Muscle layer of duodenum (tissue), 2 donors: Measurements from ENCODE around the gene TC2N.
"Not testable (repeated sequence)": the region's sequence is repeated elsewhere in the genome, so short reads cannot be mapped to it uniquely, and the experiment has no call there.

Source experiments
- H3K27ac ChIP-seq: one replicate; pipeline ENCODE4 v1.7.0; 2013; ENCODE audit warnings: mild to moderate bottlenecking, low read length
- H3K27me3 ChIP-seq: one replicate; pipeline ENCODE4 v1.7.0; 2013; ENCODE audit warnings: low read depth, mild to moderate bottlenecking, control low read depth, low read length
- H3K36me3 ChIP-seq, 2 donors: one replicate each; pipeline ENCODE4 v1.7.0; 2013; ENCODE audit warnings: low read length in 2 of 2, control low read depth in 1 of 2, mild to moderate bottlenecking in 1 of 2; ENCODE audit not compliant: insufficient read depth in 2 of 2, control insufficient read depth in 1 of 2
- H3K4me1 ChIP-seq, 2 donors: one replicate each; pipeline ENCODE4 v1.7.0; 2013; ENCODE audit warnings: low read length in 2 of 2, mild to moderate bottlenecking in 2 of 2, control low read depth in 1 of 2, moderate library complexity in 1 of 2; ENCODE audit not compliant: insufficient read depth in 2 of 2, control insufficient read depth in 1 of 2
- H3K4me3 ChIP-seq, 2 donors: one replicate each; pipeline ENCODE4 v1.7.0; 2013; ENCODE audit warnings: low read length in 2 of 2, low read depth in 1 of 2, mild to moderate bottlenecking in 1 of 2
- H3K9me3 ChIP-seq, 2 donors: one replicate each; pipeline ENCODE4 v1.7.0; 2013; ENCODE audit warnings: low read length in 2 of 2, control low read depth in 1 of 2, mild to moderate bottlenecking in 1 of 2; ENCODE audit not compliant: control insufficient read depth in 1 of 2
- donor health status: healthy.

Gene TC2N

DNA sequence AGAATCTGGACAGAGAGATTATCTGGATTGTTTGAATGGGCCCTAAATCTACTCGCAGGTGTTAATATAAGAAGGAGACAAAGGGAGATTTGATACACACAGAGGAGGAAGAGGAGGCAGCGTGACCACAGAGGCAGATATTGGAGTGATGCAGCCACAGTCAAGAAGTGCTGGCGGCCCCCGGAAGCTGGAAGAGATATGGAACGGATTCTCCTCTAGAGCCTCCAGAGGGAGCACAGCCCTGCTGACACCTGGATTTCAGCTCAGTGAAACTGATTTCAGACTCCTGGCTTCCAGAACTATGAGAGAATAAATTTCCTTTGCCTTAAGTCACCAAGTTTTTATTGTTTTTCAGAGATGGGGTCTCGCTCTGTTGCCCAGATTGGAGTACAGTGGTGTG lies 9.2 kb upstream of the TC2N start:
- Histone ChIP-seq H3K27me3 (no peaks in the 10 kb centered on the region), H3K9me3 (no peaks in the 10 kb centered on the region), H3K36me3 (peaks cover 9 to 40% of the 10 kb centered on the region in 2 donors), H3K27ac (no peak overlapping the region), H3K4me3 (no peak overlapping the region), H3K4me1 (peaks cover 6% of the 10 kb centered on the region in 2 donors)

DNA sequence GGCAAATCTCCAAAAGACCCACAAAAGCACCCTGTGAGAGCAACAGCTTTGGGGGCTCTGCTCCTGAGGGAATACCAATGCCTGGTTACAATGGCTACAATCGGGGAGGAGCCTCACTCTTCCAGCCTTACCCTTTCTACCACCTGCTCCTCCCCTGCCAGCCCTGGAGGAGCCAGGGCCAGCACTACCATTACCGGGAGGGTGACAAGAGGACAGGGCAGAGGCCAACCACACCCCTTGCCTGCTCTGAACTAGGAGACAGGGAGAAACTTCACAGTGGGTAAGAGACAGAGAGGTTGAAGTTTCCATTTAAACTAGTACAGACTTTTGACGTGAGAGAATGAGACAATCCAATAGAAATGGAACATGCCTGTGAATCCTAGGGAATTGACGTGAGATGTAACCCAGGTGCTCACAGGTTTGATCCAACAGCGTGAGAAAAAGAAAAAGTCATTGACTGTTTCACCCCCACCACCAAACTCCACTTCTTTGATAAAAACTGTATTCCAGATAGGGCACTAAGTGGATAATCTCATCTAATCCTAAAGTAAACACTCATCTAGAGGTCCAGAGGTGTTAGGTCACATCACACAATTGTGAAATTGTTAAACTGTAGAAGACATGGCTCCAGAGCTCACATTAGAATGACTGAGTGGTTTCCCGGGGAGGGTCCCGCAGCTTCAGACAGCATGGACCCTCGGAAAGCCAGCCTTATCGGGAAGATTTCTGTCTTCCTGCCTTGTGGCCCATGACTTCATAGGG lies 8.4 kb upstream of the TC2N start:
- Histone ChIP-seq H3K4me1 (peaks cover 6% of the 10 kb centered on the region in 2 donors), H3K27ac (peak overlapping the region; percentile 25)

DNA sequence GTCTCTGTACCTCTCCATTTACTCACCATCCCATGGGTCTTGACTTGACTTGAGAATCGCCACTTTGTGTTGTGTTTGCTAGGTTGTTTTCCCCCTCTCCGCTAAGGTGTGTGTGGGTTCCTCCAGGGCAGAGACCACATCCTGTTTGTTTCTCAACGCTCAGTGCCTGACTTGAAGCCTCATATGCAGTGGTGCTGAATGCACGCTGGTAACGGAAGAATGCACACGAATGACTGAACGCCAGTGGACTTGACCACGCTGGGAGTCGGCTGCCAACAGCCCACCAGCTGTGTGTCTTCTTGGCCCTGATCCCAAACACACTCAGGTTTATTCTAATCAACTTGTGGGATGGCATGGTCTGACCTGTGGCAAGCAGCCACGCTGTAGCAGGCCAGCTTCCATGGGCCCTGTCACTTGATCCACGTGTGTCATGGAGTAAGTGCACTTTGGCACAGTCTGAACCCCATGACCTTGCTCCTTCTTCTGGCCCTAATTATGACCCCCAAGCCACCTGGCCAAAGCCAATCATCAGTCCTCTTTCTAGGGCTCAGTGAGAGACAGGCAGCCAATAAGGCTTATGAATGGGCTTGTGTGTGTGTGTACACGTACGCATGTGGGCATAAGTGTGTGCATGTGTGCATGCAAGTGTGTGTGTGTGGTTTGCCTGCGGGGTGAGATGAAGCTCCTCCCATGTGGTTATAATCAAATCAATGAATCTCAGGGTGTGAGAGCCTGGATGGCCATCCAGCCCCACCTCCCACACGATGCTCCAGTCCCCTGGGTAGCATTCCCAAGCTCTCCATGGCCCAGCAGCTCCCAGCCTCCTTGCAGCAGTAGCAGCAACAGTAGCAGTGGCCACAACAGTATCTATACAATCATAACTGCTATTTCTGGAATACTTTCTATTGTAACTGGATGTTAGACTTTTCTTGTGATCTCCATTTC lies 6.4 kb upstream of the TC2N start:
- Histone ChIP-seq H3K9me3 (no peaks in the 10 kb centered on the region), H3K4me1 (peaks cover 6% of the 10 kb centered on the region in 2 donors), H3K27ac (peak overlapping the region; percentile 72), H3K4me3 (no peak overlapping the region), H3K36me3 (peaks cover 12 to 37% of the 10 kb centered on the region in 2 donors), H3K27me3 (no peaks in the 10 kb centered on the region)

More for the DNA sequence above, 8.4 kb upstream of the TC2N start:
- peaks cover 9 to 35% of the 10 kb centered on the region in 2 donors for H3K36me3 ChIP-seq
- no peak overlapping the region for H3K4me3 ChIP-seq
- no peaks in the 10 kb centered on the region for H3K9me3 ChIP-seq
- no peaks in the 10 kb centered on the region for H3K27me3 ChIP-seq

DNA sequence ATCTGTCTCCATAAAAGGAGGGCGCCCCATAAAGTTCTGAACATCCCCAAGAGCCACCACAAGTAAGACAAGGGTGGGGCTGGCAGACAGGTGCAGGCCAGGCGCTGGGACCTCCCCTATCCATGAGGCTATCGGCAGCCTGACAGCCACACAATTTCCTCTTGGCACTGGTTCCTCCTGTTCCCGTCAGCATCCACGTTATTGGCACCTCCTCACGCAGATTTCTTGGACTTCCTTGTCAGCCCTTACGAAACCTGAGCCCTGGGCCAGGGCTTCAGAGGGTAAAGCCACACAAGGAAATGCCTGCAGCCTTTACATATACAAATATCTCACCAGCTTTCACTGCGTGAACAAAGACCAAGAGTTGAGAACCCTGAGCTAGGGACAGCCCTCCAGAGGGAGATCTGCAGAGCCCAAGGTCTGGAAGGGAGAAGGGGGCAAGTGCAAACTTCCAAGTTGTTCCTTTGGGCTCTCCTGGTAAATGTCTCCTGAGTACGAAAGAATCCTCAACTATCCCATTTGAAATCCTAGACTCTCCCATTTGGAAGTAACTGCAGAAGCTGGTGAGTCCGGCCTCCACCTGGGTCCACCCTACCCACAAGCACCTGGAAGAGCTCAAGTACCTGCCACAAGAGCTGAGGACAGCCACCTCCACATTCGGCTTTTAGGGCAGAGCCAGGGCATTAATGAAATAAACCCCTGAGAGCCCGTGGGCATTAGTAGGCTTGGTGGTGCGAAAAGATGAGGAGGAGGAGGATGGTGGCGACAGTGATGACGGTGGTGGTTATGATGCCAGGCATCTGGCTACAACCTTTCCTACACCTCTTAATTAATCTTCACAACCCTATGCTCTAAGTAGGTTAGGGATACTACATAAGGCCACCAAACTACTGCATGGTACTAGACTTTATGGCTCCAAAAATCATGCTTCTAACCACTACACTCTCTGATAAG lies 5.5 kb upstream of the TC2N start:
- H3K9me3 ChIP-seq, result no peaks in the 10 kb centered on the region
- H3K27ac ChIP-seq, result peak overlapping the region; percentile 72
- H3K4me1 ChIP-seq, result peaks cover 6% of the 10 kb centered on the region in 2 donors
- H3K4me3 ChIP-seq, result no peak overlapping the region
- H3K27me3 ChIP-seq, result no peaks in the 10 kb centered on the region
- peaks cover 12 to 46% of the 10 kb centered on the region in 2 donors for H3K36me3 ChIP-seq

DNA sequence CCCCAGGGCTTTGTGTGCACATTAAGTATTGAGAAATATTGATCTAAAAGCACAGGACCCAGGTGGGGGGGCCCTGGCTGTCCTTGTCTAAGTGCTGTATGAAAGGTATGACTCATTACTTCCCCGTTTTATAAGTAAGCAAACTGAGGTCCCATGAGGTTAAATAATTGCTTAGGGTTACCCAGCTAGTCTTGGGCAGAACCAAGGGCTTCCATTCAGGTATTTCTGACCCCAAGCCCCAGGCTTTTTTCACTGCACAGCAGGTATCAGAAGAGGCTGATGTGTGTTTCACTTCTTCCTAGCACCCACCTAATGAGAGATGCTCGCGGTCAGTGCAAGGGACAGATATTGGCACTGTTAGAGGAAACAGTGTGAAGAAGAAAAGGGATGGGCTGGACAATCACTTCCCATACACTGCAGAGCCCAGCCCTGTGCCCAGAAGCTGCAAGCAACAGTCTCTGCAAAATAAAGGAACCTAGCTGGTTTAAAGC lies 4.7 kb upstream of the TC2N start:
- Histone ChIP-seq H3K27me3 (no peaks in the 10 kb centered on the region), H3K4me3 (no peak overlapping the region), H3K4me1 (peaks cover 6% of the 10 kb centered on the region in 2 donors), H3K27ac (peak overlapping the region; percentile 72), H3K36me3 (peaks cover 7 to 45% of the 10 kb centered on the region in 2 donors), H3K9me3 (no peaks in the 10 kb centered on the region)

DNA sequence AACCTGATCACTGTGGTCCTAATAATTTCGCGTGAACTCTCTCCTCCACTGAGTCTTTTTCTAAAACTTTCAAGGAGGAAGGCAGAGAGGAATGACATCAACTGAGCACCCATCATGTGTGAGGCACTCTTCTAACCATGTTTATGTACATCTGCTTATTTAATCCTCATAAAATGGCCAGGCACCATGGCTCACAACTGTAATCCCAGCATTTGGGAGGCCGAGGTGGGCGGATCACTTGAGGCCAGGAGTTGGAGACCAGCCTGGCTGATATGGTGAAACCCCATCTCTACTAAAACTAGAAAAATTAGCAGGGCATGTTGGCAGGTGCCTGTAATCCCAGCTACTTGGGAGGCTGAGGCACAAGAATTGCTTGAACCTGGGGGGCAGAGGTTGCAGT lies 4.1 kb upstream of the TC2N start:
- not testable (repeated sequence) for H3K4me3 ChIP-seq, H3K4me1 ChIP-seq, H3K9me3 ChIP-seq, H3K27me3 ChIP-seq, H3K27ac ChIP-seq
- H3K36me3 ChIP-seq, result peaks cover 7 to 40% of the 10 kb centered on the region in 2 donors

DNA sequence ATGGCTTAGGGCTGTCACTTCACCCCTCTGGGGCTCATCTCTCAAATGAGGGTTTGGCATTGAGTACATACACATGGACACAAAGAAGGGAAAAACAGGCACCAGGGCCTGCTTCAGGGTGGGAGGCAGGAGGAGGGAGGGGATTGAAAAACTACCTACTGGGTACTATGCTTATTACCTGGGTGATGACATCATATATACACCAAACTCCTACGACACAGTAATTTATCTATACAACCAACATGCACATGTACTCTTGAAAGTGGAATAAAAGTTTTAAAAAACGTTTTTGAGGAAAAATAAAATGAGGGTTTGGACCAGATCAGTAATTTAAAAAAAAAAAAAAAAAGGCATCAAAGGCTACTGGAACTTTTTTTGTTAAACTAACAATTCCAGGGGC lies 3.6 kb upstream of the TC2N start:
- H3K4me3 ChIP-seq, result no peak overlapping the region
- no peaks in the 10 kb centered on the region for H3K27me3 ChIP-seq
- H3K27ac ChIP-seq, result no peak overlapping the region
- H3K36me3 ChIP-seq, result peaks cover 2 to 35% of the 10 kb centered on the region in 2 donors
- no peaks in the 10 kb centered on the region for H3K9me3 ChIP-seq
- H3K4me1 ChIP-seq, result peaks cover 6% of the 10 kb centered on the region in 2 donors

DNA sequence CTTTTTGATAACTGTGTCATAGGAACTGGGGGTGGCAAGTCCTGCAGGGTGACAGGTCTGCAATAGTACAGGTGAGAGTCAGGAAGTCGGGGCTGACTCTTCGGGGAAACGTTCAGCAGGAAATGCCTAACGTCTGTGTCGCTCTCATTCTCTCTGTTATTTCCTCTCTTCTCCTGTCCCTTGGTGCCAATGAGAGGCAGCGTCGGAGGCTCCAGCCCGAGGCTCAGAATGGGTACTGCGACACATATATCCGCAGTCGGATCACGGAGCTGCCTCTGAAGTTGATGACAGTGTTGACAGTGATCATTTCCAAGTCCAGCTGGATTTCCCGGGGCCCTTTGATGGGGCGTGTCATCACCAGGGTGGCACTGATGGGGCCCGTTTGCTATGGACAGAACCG lies 2.7 kb upstream of the TC2N start:
- no peak overlapping the region for H3K27ac ChIP-seq

DNA sequence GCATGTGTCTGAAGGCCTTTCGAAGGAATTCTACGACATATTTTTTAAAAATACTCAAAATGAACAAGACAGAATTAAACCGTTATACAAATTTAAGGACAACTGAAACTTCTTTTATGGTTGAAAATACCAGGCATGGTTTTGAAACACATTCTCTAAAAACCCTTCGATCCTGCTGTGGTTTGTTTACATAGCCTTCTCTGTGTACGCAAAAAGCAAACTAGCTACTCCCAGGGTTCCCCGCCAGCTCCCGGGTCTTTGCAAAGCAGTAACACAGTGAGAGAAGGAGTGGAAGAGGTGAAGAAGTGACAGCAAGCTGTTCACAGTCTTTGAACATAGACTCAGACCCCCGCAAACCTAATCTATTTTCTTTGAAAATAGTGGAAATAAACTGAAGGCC lies 2.2 kb upstream of the TC2N start:
- no peak overlapping the region for H3K27ac ChIP-seq
- peaks cover 6% of the 10 kb centered on the region in 2 donors for H3K4me1 ChIP-seq
- peaks cover 2 to 29% of the 10 kb centered on the region in 2 donors for H3K36me3 ChIP-seq
- H3K4me3 ChIP-seq, result no peak overlapping the region
- no peaks in the 10 kb centered on the region for H3K9me3 ChIP-seq
- no peaks in the 10 kb centered on the region for H3K27me3 ChIP-seq

More for the DNA sequence above, 2.7 kb upstream of the TC2N start:
- Histone ChIP-seq H3K27me3 (no peaks in the 10 kb centered on the region), H3K4me1 (peaks cover 6% of the 10 kb centered on the region in 2 donors), H3K4me3 (no peak overlapping the region), H3K36me3 (peaks cover 2 to 29% of the 10 kb centered on the region in 2 donors), H3K9me3 (no peaks in the 10 kb centered on the region)

DNA sequence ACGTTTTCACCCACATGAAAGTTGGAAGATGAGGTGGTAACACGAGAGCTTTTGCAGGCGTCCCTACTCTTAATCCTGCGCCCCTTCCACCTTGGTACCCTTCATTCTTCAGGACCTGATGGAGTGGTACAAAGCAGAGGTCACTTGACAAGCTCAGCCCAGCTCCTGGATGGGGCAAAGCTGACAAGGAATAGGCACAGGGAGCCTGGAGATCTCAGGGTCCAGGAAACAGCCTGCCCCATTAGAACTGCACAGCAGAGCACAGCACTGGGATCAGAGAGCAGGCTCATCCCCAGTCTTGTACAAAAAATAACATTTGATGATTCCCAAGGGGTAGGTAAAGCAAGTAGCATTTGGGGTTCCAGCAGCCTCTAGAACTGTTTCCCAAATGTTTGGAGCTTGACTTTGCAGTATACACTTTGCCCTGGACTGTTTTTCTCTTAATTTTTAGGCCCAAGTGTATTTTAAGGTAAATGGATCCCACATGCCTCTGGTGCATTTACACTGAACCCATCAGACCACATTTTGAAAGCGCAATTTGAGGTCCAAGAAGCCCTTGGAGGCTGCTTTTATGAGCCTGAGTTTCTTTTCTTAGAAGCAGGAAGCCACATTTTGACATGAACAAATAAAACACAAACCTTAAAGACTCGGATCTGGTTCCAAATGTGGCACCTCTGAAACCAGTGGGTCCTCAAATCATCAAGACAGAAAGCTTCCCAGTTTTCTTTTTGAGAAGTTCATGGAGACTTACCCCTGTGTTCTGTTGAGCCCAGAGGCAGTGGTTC lies 633 bp downstream of the TC2N start:
- no peaks in the 10 kb centered on the region for H3K4me1 ChIP-seq
- H3K36me3 ChIP-seq, result peaks cover 2 to 29% of the 10 kb centered on the region in 2 donors
- peak overlapping the region; percentile 14 for H3K27ac ChIP-seq
- no peaks in the 10 kb centered on the region for H3K9me3 ChIP-seq
- no peaks in the 10 kb centered on the region for H3K27me3 ChIP-seq
- H3K4me3 ChIP-seq, result no peak overlapping the region
